RKO (cell line): ENCODE measurements around the gene AP3B2.

ENCODE experiments used
- DNase-seq: peaks from one replicate; pipeline ENCODE4 v3.0.0-alpha.2; 2016; ENCODE audit warnings: low spot score

Gene AP3B2

GRCh38 chr15:82698711-82699345 is 10.8 kb downstream of the AP3B2 start:
- DNase-seq, result no peak

GRCh38 chr15:82697735-82698407 is 11.8 kb downstream of the AP3B2 start:
- no peak for DNase-seq

GRCh38 chr15:82692171-82692570 is 17.5 kb downstream of the AP3B2 start:
- DNase-seq, result no peak

- DNase-seq, result no peak
These were observed 20.5 kb downstream of the AP3B2 start for GRCh38 chr15:82689147-82689546.

- DNase-seq, result no peak
These were observed 21.0 kb downstream of the AP3B2 start for GRCh38 chr15:82688691-82689090.

- no peak for DNase-seq
These were observed 28.3 kb downstream of the AP3B2 start for GRCh38 chr15:82681371-82681770.

- DNase-seq, result no peak
These were observed 29.2 kb downstream of the AP3B2 start for GRCh38 chr15:82680200-82681102.

GRCh38 chr15:82679626-82680199 is 30.0 kb downstream of the AP3B2 start:
- no peak for DNase-seq

- DNase-seq, result no peak
These were observed 31.9 kb downstream of the AP3B2 start for GRCh38 chr15:82677720-82678323.

GRCh38 chr15:82674873-82675272 is 34.8 kb downstream of the AP3B2 start:
- DNase-seq, result no peak

GRCh38 chr15:82670699-82671098 is 39.0 kb downstream of the AP3B2 start:
- DNase-seq, result no peak

- no peak for DNase-seq
These were observed 43.1 kb downstream of the AP3B2 start for GRCh38 chr15:82666606-82667005.

GRCh38 chr15:82664021-82664420 is 45.7 kb downstream of the AP3B2 start:
- DNase-seq, result no peak

- DNase-seq, result peak; percentile 61
These were observed 46.5 kb downstream of the AP3B2 start for GRCh38 chr15:82663186-82663600.

GRCh38 chr15:82662641-82663040 is 47.0 kb downstream of the AP3B2 start:
- DNase-seq, result no peak

- DNase-seq, result no peak
These were observed 49.3 kb downstream of the AP3B2 start for GRCh38 chr15:82660378-82660777.

GRCh38 chr15:82656641-82657266 is 52.9 kb downstream of the AP3B2 start:
- DNase-seq, result no peak

GRCh38 chr15:82655606-82656005 is 54.1 kb downstream of the AP3B2 start:
- no peak for DNase-seq

- DNase-seq, result peak; percentile 3
These were observed 56.0 kb downstream of the AP3B2 start for GRCh38 chr15:82653483-82654168.

- no peak for DNase-seq
These were observed 58.0 kb downstream of the AP3B2 start for GRCh38 chr15:82651708-82652107.
